NCI-H1417 treated with DMSO at 0.1 percent for 48 hours (cell line): Measurements from ENCODE around the gene FBLN7.
"Not testable (repeated sequence)": the region's sequence is repeated elsewhere in the genome, so short reads cannot be mapped to it uniquely, and the experiment has no call there.

ENCODE experiments used
- DNase-seq: peaks from one replicate; lab custom pipeline; 2025; lab: John Stamatoyannopoulos, UW

FBLN7 gene

GRCh38 chr2:112184121-112184520, 45.9 kb downstream of the FBLN7 start:
- no peak for DNase-seq

GRCh38 chr2:112185131-112185530, 46.9 kb downstream of the FBLN7 start:
- no peak for DNase-seq

GRCh38 chr2:112187046-112187715, 49.0 kb downstream of the FBLN7 start:
- DNase-seq: no peak

GRCh38 chr2:112187805-112188596, 49.8 kb downstream of the FBLN7 start:
- no peak for DNase-seq

- no peak for DNase-seq
Observed at GRCh38 chr2:112189001-112189556, 50.9 kb downstream of the FBLN7 start.

- DNase-seq: no peak
Observed at GRCh38 chr2:112194028-112194427, 55.8 kb downstream of the FBLN7 start.

GRCh38 chr2:112194482-112194881, 56.3 kb downstream of the FBLN7 start:
- no peak for DNase-seq

- no peak for DNase-seq
Observed at GRCh38 chr2:112195167-112195766, 57.1 kb downstream of the FBLN7 start.

GRCh38 chr2:112195950-112196349, 57.8 kb downstream of the FBLN7 start:
- DNase-seq: no peak

GRCh38 chr2:112197868-112198267, 59.7 kb downstream of the FBLN7 start:
- no peak for DNase-seq

GRCh38 chr2:112198780-112199179, 60.6 kb downstream of the FBLN7 start:
- DNase-seq: no peak

- no peak for DNase-seq
Observed at GRCh38 chr2:112199188-112199587, 61.0 kb downstream of the FBLN7 start.

GRCh38 chr2:112201696-112202430, 63.7 kb downstream of the FBLN7 start:
- no peak for DNase-seq

- no peak for DNase-seq
Observed at GRCh38 chr2:112204411-112204810, 66.2 kb downstream of the FBLN7 start.

GRCh38 chr2:112207905-112208304, 69.7 kb downstream of the FBLN7 start:
- DNase-seq: not testable (repeated sequence)

- no peak for DNase-seq
Observed at GRCh38 chr2:112216167-112216566, 78.0 kb downstream of the FBLN7 start.

- DNase-seq: no peak
Observed at GRCh38 chr2:112217854-112218253, 79.7 kb downstream of the FBLN7 start.

GRCh38 chr2:112220186-112220585, 82.0 kb downstream of the FBLN7 start:
- no peak for DNase-seq

- no peak for DNase-seq
Observed at GRCh38 chr2:112220831-112221230, 82.6 kb downstream of the FBLN7 start.

- no peak for DNase-seq
Observed at GRCh38 chr2:112229348-112229747, 91.2 kb downstream of the FBLN7 start.

GRCh38 chr2:112230371-112230770, 92.2 kb downstream of the FBLN7 start:
- DNase-seq: no peak
